Left renal cortex interstitium (tissue), 4 donors: ENCODE results near the gene ABCB9. TPM values are rescaled to one million over a fixed set of nuclear protein-coding genes. Genes with fewer than 3 reads are reported as not detected.

ENCODE experiments used
- DNase-seq, 4 donors: peaks; one replicate each; pipeline ENCODE4 v3.0.0-alpha.2; 2013; ENCODE audit warnings: low read depth in 4 of 4, low spot score in 2 of 4, missing footprints in 1 of 4
- polyA plus RNA-seq, 4 donors: library from polyadenylated mRNA; unstranded; fragments of 120-200 nt; gene quantifications; one replicate each; pipeline ENCODE4 v1.2.1, GENCODE V29; 2013; ENCODE audit not compliant: insufficient read length in 4 of 4

Gene ABCB9
- polyA plus RNA-seq, 4 donors = 4.8 to 9.4 (median 7.5) TPM

DNA sequence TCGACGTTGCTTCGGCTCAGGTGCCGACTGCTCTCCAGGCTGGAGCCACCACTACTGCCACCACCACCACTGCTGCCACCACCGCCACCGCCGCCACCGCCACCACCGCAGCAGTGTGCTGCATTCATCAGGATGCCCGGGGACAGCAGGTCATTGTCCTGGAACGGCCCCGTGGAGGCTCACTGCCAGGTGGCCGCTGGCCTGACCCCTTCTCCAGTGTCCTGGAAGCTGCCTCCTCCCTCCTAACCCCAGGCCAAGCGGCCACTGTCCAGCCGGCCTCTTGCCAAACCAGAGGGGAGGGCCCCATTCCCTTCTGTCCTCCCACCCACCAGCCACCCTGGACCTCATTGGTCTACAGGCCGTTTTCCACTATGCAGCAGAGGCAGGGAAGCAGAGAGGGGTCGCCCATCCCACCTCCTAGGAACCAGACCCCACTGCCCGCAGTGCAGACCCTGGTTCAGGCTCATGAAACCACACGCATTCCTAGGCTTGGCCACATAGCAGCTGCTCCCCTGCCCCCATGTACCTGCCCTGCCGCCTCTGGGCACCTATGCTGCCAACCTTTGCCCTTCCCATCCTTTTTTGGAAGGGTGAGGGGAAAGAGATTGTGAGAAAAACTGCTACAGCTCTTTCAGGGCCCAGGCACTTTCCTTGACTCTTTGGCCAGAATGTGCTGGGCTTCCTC, 29.4 kb upstream of the ABCB9 start:
- DNase-seq = no peak

DNA sequence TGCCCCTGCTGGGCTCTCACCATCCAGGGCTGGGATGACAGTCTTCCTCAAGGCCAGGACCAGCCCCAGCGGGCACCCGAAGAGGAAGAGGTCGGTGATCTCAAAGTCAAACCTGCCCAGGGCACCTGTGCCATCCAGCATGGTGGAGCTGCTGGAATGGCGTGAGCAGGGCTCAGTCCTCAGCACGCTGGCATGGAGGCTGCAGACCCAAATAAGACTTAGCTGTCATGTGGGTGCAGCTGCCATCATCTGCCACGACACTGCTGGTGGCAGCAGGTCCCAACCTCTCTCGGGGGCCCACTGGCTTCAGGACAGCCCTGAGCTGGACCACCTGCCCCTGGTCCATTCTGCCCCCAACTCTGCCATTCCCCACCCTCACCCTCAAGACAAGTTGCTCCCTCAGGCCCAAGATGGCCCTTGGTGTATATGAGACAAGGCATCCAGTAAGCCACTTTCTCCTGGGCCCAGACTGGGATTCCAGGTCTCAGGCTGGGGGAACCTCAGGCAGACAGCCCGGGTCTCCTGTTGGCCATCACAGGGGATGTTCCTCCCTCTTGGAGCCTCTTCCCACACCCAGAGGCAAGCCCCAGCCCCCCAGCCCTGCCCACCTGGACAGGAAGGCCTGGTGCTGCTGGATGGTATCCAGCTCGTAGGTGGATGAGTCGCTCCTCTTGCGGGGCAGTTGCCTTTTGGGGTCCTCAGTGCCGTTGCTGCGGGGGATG, 28.7 kb upstream of the ABCB9 start:
- DNase-seq = no peak

DNA sequence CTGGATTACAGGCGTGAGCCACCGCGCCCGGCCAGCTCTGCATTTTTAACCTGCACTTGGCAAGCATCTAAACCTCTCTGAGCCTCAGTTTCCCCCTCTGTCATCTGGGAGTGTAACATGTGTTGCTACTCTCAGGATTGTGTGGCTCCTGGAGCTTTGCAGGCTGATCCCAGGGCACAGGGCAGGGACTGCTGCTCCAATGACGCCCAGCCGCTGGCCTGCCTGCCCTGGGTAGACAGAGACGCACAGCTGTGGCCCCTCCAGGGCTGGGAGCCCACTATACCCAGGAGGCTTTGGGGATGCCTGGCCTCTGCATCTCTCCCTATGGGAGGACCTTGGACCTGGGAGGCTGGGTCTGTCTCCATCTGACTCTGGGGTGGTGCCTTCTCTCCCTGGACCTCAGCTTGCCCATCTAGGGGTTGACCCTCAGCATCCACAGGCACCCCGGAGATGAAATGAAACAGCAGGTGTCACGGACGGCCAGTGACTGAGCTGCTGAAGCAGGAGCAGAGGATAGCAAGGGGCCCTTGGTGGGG, 27.9 kb upstream of the ABCB9 start:
- no peak for DNase-seq

DNA sequence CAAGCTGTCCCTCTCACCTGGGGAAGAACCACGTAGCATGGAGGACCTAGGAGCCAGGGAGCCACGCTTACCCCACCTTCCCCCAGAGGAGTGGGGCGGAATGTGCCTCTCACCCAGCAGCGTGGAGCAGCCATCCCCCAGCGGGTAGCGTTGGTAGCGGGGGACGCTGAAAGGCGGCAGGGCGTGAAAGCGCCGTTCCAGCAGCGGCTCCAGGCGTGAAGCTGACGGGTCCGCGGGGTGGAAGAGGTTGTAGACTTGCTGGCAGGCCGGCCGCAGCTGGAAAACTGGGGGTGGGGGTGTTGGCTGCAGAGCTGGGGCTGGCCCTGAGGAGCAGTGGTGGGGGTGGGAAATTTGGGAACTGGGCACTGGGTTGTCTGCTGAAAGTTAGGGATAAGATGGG, 26.1 kb upstream of the ABCB9 start:
- DNase-seq = no peak

DNA sequence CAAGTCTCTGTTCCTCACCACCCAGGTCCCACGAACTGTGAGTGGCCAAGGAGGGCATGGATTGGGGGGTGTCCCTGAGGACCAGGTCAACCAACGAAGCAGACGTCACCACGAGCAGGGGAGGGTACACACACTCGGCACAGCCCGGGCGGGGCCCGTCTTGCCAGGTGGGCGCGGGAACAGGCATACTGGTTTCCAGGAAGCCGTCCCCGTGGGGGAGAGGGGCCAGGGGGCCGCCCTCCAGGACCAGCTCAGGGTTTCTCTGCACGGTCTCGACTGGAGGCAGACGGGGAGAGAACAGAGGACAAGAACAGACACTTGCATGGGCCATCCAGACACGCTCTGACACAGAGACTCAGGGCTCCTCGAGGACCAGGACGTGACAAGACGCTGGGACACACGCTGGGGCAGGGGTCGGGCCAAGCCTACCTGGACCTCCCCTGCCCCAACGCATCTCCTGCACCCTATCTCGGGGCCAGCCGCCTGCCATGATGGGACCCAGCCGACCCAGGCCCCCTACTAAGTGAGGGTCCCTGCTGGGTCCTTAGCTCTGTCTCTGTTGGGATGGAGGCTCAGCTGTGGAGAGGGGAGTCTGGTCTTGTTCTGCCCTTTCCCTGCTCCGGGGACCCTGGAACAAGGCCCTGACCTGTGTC, 25.5 kb upstream of the ABCB9 start:
- no peak for DNase-seq

DNA sequence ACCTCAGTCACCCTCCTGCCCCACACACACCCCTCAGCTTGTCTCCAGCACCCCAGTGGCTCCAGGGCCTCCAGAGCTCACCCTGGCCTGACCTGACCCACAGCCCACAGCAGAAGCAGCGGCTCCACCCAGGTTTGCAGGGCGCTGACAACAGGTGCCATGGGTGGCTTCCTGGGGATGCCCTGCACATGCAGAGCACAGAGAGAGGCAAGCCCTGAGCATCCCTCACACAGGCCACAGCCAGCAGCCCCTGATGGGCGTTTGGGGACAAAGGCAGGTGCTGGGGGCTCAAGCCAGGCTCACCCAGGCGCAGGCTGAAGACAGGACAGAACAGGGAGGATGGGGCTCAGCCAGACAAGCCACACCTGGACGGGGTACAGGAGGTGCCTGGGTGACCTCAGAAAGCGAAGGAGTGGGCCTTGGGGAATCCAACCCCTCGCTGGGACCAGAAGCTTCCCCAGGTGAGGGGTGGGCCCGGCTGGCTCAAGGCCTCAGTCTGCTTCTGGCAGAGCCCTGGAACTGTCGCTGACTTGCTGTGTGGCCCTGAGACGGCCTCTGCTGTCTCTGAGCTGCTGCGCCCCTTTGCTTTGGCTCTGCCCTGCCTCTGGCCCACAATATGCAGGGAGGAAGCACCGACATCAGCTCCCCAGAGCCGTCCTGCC, 24.8 kb upstream of the ABCB9 start:
- no peak for DNase-seq

DNA sequence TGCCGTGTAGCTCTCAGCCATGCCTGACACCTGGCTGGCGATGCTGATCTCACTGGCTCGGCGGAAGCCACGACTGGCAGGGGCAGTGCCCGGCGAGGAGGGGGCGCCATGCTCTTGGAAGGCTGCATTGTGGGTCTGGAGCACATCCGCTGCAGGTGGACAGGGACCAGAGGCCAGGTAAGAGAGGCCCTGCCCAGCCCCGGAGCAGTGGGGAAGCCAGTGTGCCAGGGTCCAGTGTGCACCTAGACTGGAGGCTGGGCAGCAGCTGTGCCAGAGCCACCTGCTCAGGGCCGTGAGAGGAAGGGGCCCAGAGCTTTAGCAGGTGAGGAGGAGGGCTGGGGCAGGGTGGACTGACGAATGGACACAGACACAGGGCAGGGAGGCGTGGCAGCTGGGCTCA, 24.3 kb upstream of the ABCB9 start:
- DNase-seq = no peak

DNA sequence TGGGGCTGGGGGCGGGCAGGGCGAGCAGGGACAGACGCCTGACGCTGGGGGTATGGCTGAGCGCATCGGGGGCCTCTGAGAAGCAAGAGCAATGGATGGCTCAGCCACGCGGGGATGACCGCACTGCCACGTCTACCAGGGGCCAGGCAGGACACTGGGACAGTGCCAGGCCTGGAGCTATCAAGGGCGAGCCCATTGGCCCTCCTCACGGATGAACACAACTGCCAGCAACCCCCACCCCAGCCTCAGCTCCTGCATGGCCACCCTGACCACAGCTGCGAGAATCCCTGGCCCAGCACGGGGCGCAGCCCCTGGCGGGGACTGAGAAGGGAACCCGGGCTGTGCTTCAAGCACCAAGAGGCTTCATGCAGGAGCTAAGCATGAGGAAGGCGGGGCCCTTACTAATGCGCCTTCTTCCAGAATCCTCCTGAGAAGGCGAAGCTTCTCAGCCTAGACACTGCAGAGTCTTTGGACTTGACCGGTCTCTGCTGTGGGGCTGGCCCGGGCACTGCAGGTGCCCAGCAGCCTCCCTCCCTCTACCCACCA, 23.7 kb upstream of the ABCB9 start:
- no peak for DNase-seq

DNA sequence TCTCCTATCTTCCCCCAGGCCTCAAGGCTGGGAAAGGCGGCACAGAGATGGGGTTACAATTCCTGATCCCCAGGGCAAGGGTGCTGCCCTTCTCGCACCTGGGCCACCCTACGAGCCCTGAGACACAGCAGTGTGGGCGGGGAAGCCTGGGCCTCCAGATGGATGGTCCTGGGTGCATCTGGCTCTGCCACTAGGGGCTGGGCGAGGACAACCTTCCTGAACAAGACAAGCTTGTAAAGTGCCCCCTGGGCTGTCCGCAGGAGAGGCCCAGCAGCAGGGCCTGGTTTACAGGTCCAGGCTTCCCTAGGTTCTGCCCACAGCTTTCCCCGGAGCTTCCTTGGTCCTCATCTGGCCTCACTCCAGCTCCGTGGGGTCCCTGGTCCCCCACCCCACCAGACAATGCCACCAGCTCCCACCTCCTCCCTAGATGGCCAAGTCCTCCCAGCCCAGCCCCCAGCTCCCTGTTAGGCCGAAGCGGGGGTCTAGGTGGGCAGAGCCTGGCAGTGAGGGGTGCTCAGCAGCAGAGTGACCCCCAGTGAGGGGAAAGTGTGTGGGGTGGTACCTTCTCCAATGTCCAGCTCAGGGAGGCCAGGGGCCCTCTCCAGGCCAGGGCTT, 23.1 kb upstream of the ABCB9 start:
- no peak for DNase-seq

DNA sequence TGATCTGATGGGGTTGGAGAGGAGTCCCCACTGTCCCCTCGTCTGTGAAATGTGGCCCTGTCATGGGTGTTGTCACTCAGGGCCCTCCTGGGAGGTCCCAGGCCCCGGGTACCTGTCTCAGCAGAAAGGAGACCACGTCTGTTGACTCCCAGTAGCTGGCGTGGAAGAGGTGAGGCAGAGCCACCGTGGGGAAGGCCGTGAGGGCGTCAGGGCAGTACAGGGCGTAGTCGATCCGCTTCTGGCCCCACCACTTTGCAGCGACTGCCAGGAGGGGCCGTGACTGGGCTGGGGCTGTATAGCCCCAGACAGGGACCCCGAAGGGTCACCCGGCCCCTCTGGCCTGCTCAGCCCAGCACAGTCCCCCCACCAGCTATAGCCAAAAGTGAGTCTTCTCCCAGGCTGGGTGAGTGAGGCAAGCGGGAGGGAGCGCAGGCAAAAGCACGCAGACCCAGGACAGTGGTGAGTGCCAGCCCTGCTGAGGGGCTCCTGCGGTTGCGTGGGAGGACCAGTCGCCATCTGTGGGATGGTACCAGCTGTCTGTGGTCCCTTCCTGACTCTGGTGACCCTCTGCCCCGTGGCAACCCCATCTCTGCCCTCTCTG, 22.4 kb upstream of the ABCB9 start:
- DNase-seq = no peak

DNA sequence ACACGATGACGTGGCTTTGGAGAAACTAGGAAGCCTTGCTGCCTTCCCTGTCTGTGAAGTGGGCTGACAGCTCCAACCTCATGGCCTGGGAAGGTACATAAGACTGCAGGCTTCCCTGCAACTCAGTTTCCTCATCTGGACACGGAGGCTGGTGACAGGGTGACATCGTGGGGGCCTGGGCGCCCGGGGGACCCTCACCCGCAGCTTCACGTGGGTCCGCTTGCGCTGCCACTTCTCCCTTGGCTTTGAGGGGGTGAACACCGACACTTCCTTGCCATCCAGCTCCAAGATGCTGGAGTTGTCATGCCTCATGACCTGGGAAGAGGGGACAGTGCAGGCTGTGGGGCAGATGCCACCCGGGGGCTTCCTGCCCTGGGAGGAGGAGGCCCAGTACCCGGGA, 21.8 kb upstream of the ABCB9 start:
- DNase-seq = no peak

DNA sequence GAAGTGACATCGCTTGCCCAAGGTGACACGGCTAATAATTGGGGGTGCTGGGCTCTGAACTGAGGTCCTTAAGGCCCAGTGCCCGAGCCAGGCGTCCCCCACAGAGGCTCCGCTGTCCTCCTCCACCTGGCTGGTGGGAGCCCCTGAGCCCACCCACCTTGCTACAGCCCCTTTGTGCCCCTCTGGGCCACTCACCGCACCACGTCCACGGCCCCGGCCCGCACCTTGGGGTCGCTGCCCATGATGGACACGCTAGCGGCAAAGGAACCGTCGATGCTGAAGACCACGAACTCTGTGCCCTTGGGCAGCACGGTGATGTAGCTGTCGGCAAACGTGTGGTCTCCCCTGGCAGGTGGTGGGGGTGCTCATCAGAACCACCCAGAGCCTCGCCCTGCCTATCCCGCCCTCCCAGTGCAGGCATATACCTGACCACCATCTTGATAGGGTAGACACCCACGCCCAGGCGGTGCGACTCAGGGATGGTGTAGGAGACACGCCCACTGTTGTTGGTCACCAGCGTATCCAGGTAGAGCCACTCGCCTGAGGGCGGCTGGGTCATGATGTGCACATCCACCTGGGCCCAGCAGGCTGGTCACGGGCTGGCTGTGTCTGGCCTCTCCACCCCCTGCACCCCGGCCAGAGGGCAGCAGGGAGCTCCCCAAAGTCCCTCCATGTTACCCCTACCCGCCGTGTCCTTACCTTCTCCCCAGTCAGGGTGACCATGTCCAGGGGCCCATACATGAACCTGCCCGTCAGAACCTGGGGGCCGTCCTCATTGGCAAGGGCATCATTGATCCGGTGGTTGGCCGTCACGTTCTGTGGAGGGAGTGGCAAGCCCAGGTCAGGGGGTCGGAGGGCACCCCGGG, 21.1 kb upstream of the ABCB9 start:
- DNase-seq = no peak

DNA sequence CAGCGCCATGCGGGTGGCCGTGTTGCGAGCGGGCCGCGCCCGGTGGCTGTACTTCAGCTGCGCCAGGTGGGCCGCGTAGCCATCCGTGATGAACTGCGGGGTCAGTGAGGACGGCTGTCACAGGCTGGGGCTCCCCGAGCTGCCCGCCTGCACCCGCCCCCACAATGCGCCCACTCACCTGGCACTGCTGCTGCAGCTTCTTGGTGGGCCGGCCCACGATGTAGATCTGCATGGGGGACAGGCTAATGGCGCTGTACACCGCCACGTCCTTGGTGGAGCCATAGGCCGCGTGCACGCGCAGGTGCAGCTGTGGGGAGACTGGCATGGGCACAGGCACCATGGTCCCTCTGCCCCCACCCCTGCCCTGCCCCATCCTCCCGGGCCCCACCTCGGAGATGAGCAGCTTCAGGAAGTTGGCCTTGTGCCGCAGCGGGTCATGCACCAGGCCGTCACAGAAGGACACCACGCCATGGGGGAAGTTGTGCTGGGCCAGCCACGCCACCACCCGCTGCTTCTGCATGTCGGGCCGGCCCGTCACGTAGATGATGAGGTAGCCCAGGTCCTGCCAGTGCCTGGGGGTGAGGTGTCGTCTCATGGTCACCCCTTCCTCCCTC, 20.1 kb upstream of the ABCB9 start:
- no peak for DNase-seq

DNA sequence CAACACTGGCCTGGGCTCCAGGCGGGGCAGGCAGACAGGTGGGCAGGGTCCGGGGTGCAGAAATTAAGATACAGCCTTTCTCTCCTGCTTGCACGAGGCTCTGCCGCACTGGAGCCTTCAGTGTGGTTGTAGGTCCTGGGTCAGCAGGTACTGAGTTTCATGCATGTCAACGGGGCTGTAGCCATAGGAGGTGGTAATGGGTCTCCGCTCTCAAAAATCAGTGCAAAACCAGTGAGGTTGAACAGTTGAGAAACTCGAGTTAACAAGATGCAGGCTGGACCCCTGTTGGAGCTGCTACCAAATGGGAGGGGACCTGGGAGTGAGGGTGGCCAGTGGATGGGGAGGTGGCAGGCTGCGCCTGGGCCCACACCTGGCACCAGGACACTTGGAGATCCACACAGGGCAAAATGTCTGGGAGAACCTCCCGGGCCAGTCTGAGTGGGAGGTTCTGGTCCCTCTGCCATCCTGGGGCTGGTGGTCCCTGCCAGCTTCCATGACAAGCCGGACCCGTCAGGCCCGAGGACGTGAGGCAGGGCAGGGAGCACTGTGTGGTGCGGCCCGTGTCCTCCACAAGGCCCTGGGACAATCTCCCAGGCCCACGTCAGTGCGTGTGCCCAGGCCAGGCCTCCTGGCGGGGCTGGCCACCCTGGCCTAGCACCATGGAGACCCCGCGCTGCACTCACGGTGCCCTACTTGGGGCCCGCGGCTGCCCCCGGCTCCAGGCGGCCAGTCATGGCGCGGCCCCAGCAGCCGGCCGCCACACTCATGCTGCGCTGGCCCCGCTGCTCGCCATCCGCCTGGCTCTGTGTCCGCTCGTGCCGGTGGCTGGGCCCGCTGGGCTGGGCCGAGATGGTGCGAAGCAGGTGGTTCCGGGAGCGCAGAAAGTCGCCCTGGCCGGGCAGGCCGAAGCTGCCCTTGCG, 19.3 kb upstream of the ABCB9 start:
- no peak for DNase-seq

DNA sequence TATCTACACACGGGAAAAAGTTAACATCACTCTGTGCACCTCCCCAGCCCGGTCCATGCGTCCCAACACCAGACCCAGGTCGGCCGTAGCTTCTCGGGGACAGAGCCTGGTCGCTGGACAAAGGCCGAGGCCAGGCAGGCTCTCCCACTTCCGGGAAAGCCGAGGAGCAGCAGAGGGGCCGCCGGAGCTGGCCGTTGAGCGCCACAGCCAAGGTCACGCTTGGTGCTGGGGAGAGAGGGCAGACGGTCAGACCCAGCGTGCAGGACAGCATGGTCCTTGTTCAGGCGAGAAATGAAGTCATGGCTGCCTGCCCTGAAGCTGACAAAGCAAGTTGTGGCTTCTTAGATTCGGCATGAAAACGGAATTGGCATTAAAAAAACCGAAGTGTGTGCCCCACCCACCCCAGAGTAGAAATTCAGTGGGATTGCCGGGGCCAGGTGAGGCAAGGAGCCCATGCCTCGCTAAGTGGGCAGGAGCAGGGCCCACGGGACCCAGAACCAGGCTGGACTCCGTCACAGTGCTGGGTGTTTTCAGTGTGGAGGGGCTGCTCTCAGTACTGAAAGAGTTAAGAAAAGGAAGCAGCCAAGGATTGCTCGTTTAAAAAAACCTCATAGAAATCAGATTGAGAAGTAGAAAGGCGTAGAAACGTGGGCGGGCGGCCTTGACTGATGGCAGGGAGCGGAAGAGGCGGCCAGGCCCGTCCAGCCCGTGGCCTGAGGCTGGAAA, 18.5 kb upstream of the ABCB9 start:
- DNase-seq = peak in 1 of 4 donors; percentile 37

DNA sequence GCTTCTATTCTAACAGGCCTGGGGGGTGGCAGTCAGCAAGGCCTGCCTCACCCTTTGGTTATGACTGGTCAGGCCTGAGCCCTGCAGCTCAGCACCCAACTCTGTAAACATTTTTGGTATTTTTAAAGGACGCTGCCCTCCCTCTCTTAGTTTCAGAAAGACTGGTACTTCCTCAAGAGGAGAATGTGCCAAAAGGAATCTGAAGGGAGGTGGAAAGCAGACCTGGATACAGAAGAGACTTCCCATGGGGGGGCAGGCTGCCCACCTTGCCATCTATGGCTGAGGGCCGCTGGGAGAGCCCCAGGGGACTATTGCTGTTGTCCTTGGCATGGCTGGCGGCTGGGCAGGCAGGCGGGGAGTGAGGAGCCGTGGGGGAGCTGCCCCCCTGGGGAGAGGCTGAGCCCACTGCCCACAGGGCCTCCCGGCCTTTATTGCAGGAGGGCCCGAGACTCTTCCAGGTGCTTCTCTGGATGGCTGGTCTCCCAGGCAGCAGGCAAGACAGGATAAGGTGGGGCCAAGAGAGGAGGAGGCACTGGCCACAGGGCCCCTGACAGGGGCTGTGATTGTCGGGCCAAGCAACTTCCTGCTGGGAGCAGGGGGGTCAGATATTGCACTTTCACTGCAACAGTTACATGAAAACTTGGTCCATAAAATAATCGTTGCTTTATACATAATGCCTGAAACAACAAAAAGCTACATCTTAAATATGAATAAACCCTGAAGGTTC, 17.7 kb upstream of the ABCB9 start:
- no peak for DNase-seq
